ENCODE results near the gene POU4F3. TPM values are rescaled to one million over a fixed set of nuclear protein-coding genes. Genes with fewer than 3 reads are reported as not detected.

POU4F3 gene
- total RNA-seq, 4 donors from 2014 or later, result not detected

GRCh38 chr5:146311278-146311677 is 27.4 kb upstream of the POU4F3 start:
- H3K27ac ChIP-seq, result no peak overlapping the region
- intact Hi-C loops (cut with DNase I; ENCODE audit: low total_unique reads) (no loop called here), in situ Hi-C loops (cut with MboI; ENCODE audit: low sequenced_read_pairs in 4 of 4) (no loop called here)
- H3K27me3 ChIP-seq, result no peaks in the 10 kb centered on the region
- ATAC-seq, result no peak
- no peak for DNase-seq
- no peaks in the 10 kb centered on the region for H3K4me1 ChIP-seq
- no peaks in the 10 kb centered on the region for H3K36me3 ChIP-seq
- no peak overlapping the region for H3K4me3 ChIP-seq
- no peak for TF ChIP-seq POLR2A (IDR thresholded peaks at IDR 0.05)
- no peaks in the 10 kb centered on the region for H3K9me3 ChIP-seq

- H3K9me3 ChIP-seq, result no peaks in the 10 kb centered on the region
- no peak for DNase-seq
- no peak overlapping the region for H3K4me3 ChIP-seq
- H3K27me3 ChIP-seq, result peaks cover 0 to 2% (median 0%) of the 10 kb centered on the region in 3 donors
- TF ChIP-seq POLR2A (IDR thresholded peaks at IDR 0.05) (no peak), CTCF (IDR thresholded peaks at IDR 0.05 in 4 of 5, conservative IDR thresholded peaks at IDR 0.05 in 1 of 5) (no peak)
- intact Hi-C loops (cut with DNase I; ENCODE audit: low total_unique reads) (no loop called here), in situ Hi-C loops (cut with MboI; ENCODE audit: low sequenced_read_pairs in 4 of 4) (no loop called here)
- ATAC-seq, result no peak
- no peak overlapping the region for H3K27ac ChIP-seq
- no peaks in the 10 kb centered on the region for H3K36me3 ChIP-seq
- no peaks in the 10 kb centered on the region for H3K4me1 ChIP-seq
Observed at GRCh38 chr5:146313027-146313426, 25.6 kb upstream of the POU4F3 start.

- in situ Hi-C loops (cut with MboI; ENCODE audit: low sequenced_read_pairs in 4 of 4) (no loop called here), intact Hi-C loops (cut with DNase I; ENCODE audit: low total_unique reads) (no loop called here)
- peaks cover 0 to 1% (median 0%) of the 10 kb centered on the region in 3 donors for H3K27me3 ChIP-seq
- no peak for ATAC-seq
- no peaks in the 10 kb centered on the region for H3K9me3 ChIP-seq
- H3K27ac ChIP-seq, result no peak overlapping the region
- no peak for DNase-seq
- no peaks in the 10 kb centered on the region for H3K4me1 ChIP-seq
- TF ChIP-seq CTCF (IDR thresholded peaks at IDR 0.05 in 4 of 5, conservative IDR thresholded peaks at IDR 0.05 in 1 of 5) (no peak), POLR2A (IDR thresholded peaks at IDR 0.05) (no peak)
- no peaks in the 10 kb centered on the region for H3K36me3 ChIP-seq
- H3K4me3 ChIP-seq, result no peak overlapping the region
Observed at GRCh38 chr5:146321571-146321970, 17.1 kb upstream of the POU4F3 start.

- ATAC-seq, result no peak
Observed at GRCh38 chr5:146327257-146327870, 11.3 kb upstream of the POU4F3 start.

GRCh38 chr5:146327989-146328388 is 10.7 kb upstream of the POU4F3 start:
- H3K36me3 ChIP-seq, result no peaks in the 10 kb centered on the region
- TF ChIP-seq POLR2A (IDR thresholded peaks at IDR 0.05) (no peak), CTCF (IDR thresholded peaks at IDR 0.05 in 4 of 5, conservative IDR thresholded peaks at IDR 0.05 in 1 of 5) (no peak)
- in situ Hi-C loops (cut with MboI; ENCODE audit: low sequenced_read_pairs in 4 of 4), result no loop called here
- intact Hi-C loops (cut with DNase I; ENCODE audit: low total_unique reads), result no loop called here
- no peak overlapping the region for H3K4me3 ChIP-seq
- DNase-seq (no peak), ATAC-seq (no peak)
- H3K27me3 ChIP-seq, result peaks cover 3 to 12% (median 4%) of the 10 kb centered on the region in 3 donors
- H3K9me3 ChIP-seq, result no peaks in the 10 kb centered on the region
- H3K27ac ChIP-seq, result no peak overlapping the region
- H3K4me1 ChIP-seq, result no peaks in the 10 kb centered on the region

More at GRCh38 chr5:146327257-146327870, 11.3 kb upstream of the POU4F3 start:
- in situ Hi-C loops (cut with MboI; ENCODE audit: low sequenced_read_pairs in 4 of 4) (no loop called here), intact Hi-C loops (cut with DNase I; ENCODE audit: low total_unique reads) (no loop called here)
- H3K27ac ChIP-seq, result no peak overlapping the region
- no peaks in the 10 kb centered on the region for H3K4me1 ChIP-seq
- H3K4me3 ChIP-seq, result no peak overlapping the region
- TF ChIP-seq POLR2A (IDR thresholded peaks at IDR 0.05) (no peak), CTCF (IDR thresholded peaks at IDR 0.05 in 4 of 5, conservative IDR thresholded peaks at IDR 0.05 in 1 of 5) (no peak)
- H3K36me3 ChIP-seq, result no peaks in the 10 kb centered on the region
- H3K9me3 ChIP-seq, result no peaks in the 10 kb centered on the region
- no peak for DNase-seq
- peaks cover 0 to 6% (median 4%) of the 10 kb centered on the region in 3 donors for H3K27me3 ChIP-seq

Data from gastrocnemius medialis (tissue), 4 donors.